GM12878 (cell line): ENCODE measurements around the gene APPBP2.

Source experiments
- CBX5 ChIP-seq: sonication (generic); IDR thresholded peaks from 2 replicates; pipeline ENCODE4 v1.6.1; 2016; ENCODE audit warnings: low read depth, moderate library complexity, mild to moderate bottlenecking, inconsistent platforms
- CREB1 ChIP-seq: IDR thresholded peaks from 2 replicates; pipeline ENCODE4 v1.6.1; 2012; ENCODE audit warnings: low read depth, mild to moderate bottlenecking, inconsistent platforms
- FOS ChIP-seq: IDR thresholded peaks from 3 replicates; pipeline ENCODE4 v1.6.1; 2011; ENCODE audit warnings: borderline replicate concordance; ENCODE audit not compliant: insufficient read length; ENCODE audit errors: extremely low read depth
- POLR2AphosphoS5 ChIP-seq: IDR thresholded peaks from 2 replicates; pipeline ENCODE4 v1.6.1; 2011; ENCODE audit warnings: mild to moderate bottlenecking, low read length, inconsistent platforms
- SRF ChIP-seq, 2 experiments: IDR thresholded peaks; 2 replicates each; pipeline ENCODE4 v1.6.1; 2011; ENCODE audit warnings: low read depth in 2 of 2, low read length in 2 of 2, mild to moderate bottlenecking in 1 of 2, moderate library complexity in 1 of 2
- TAF1 ChIP-seq: IDR thresholded peaks from 2 replicates; pipeline ENCODE4 v1.6.1; 2011; ENCODE audit warnings: mild to moderate bottlenecking, low read depth, low read length, borderline replicate concordance
- TF ChIP-seq, protein P1 (sequence below): fragments of 450-650 bp; formaldehyde crosslinking; IDR thresholded peaks from 2 replicates; pipeline ENCODE4 v1.5.0; 2022; ENCODE audit warnings: mild to moderate bottlenecking, missing genetic modification characterization

DNA sequence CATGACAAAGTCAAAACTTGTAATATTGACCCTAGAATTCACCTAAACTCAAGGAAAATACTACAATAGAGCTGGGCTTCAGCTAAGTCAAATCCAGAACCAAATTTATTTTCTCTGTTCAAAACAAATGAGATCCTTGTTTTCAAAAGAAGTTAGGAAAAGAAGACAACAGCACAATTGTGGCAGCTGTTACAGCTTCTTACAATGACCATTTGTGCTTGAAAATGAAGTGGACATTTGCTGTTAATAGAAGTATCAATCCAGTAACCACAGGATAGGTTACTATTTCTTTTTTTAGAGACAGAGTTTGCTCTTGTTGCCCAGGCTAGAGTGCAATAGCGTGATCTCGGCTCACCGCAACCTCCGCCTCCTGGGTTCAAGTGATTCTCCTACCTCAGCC, 44.4 kb downstream of the APPBP2 start:
- TF ChIP-seq FOS: no peak
- TF ChIP-seq CBX5: no peak
- no peak for TF ChIP-seq CREB1
- TF ChIP-seq, protein P1, sequence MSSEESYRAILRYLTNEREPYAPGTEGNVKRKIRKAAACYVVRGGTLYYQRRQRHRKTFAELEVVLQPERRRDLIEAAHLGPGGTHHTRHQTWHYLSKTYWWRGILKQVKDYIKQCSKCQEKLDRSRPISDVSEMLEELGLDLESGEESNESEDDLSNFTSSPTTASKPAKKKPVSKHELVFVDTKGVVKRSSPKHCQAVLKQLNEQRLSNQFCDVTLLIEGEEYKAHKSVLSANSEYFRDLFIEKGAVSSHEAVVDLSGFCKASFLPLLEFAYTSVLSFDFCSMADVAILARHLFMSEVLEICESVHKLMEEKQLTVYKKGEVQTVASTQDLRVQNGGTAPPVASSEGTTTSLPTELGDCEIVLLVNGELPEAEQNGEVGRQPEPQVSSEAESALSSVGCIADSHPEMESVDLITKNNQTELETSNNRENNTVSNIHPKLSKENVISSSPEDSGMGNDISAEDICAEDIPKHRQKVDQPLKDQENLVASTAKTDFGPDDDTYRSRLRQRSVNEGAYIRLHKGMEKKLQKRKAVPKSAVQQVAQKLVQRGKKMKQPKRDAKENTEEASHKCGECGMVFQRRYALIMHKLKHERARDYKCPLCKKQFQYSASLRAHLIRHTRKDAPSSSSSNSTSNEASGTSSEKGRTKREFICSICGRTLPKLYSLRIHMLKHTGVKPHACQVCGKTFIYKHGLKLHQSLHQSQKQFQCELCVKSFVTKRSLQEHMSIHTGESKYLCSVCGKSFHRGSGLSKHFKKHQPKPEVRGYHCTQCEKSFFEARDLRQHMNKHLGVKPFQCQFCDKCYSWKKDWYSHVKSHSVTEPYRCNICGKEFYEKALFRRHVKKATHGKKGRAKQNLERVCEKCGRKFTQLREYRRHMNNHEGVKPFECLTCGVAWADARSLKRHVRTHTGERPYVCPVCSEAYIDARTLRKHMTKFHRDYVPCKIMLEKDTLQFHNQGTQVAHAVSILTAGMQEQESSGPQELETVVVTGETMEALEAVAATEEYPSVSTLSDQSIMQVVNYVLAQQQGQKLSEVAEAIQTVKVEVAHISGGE (CRISPR knock-in tag): no peak
- TF ChIP-seq POLR2AphosphoS5: no peak
- no peak for TF ChIP-seq SRF (IDR thresholded peaks at IDR 0.05; ENCODE audit: low read depth in 2 of 2, low read length in 2 of 2)
- no peak for TF ChIP-seq TAF1
